ENCODE measurements around the gene CXCL8.

Gene CXCL8

GRCh38 chr4:73706811-73707210 lies 33.6 kb upstream of the CXCL8 start:
- Histone ChIP-seq H2AFZ (ENCODE audit: low read length) (no peak overlapping the region), H3K4me2 (ENCODE audit: low read length) (no peak overlapping the region), H3K27me3 (ENCODE audit: insufficient read depth, low read length) (no peaks in the 10 kb centered on the region), H3K27ac (ENCODE audit: low read depth, low read length, poor library complexity, severe bottlenecking) (no peak overlapping the region), H3K79me2 (ENCODE audit: insufficient read depth, low read length) (no peaks in the 10 kb centered on the region), H3K36me3 (ENCODE audit: insufficient read depth, low read length) (no peaks in the 10 kb centered on the region), H3K9me2 (ENCODE audit: low read depth, low read length) (no peaks in the 10 kb centered on the region), H3F3A (ENCODE audit: insufficient read depth, low read length) (no peaks in the 10 kb centered on the region), H3K4me1 (ENCODE audit: insufficient read depth, low read length, severe bottlenecking) (no peaks in the 10 kb centered on the region), H3K9me3 (ENCODE audit: low read length) (no peaks in the 10 kb centered on the region), H4K20me1 (ENCODE audit: insufficient read depth, low read length) (no peaks in the 10 kb centered on the region), H3K9ac (ENCODE audit: low read length) (no peak overlapping the region), H3K4me3 (ENCODE audit: low read depth, low read length, poor library complexity, severe bottlenecking) (no peak overlapping the region)
- TF ChIP-seq, protein P1, sequence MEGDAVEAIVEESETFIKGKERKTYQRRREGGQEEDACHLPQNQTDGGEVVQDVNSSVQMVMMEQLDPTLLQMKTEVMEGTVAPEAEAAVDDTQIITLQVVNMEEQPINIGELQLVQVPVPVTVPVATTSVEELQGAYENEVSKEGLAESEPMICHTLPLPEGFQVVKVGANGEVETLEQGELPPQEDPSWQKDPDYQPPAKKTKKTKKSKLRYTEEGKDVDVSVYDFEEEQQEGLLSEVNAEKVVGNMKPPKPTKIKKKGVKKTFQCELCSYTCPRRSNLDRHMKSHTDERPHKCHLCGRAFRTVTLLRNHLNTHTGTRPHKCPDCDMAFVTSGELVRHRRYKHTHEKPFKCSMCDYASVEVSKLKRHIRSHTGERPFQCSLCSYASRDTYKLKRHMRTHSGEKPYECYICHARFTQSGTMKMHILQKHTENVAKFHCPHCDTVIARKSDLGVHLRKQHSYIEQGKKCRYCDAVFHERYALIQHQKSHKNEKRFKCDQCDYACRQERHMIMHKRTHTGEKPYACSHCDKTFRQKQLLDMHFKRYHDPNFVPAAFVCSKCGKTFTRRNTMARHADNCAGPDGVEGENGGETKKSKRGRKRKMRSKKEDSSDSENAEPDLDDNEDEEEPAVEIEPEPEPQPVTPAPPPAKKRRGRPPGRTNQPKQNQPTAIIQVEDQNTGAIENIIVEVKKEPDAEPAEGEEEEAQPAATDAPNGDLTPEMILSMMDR (IDR thresholded peaks at IDR 0.05; ENCODE audit: low read length): no peak
- no peak for TF ChIP-seq EZH2 (IDR thresholded peaks at IDR 0.05; ENCODE audit: borderline replicate concordance, low read length)

GRCh38 chr4:73707269-73707875 lies 33.0 kb upstream of the CXCL8 start:
- no peaks in the 10 kb centered on the region for H4K20me1 ChIP-seq (ENCODE audit: insufficient read depth, low read length)
- no peak overlapping the region for H3K4me3 ChIP-seq (ENCODE audit: low read depth, low read length, poor library complexity, severe bottlenecking)
- H3K9me2 ChIP-seq (ENCODE audit: low read depth, low read length): no peaks in the 10 kb centered on the region
- no peaks in the 10 kb centered on the region for H3K79me2 ChIP-seq (ENCODE audit: insufficient read depth, low read length)
- no peak overlapping the region for H3K27ac ChIP-seq (ENCODE audit: low read depth, low read length, poor library complexity, severe bottlenecking)
- no peak overlapping the region for H3K9ac ChIP-seq (ENCODE audit: low read length)
- H2AFZ ChIP-seq (ENCODE audit: low read length): no peak overlapping the region
- H3K9me3 ChIP-seq (ENCODE audit: low read length): no peaks in the 10 kb centered on the region
- no peak for TF ChIP-seq EZH2 (IDR thresholded peaks at IDR 0.05; ENCODE audit: borderline replicate concordance, low read length)
- TF ChIP-seq, protein P1 (IDR thresholded peaks at IDR 0.05; ENCODE audit: low read length): no peak
- H3K36me3 ChIP-seq (ENCODE audit: insufficient read depth, low read length): no peaks in the 10 kb centered on the region
- no peaks in the 10 kb centered on the region for H3K4me1 ChIP-seq (ENCODE audit: insufficient read depth, low read length, severe bottlenecking)
- no peaks in the 10 kb centered on the region for H3K27me3 ChIP-seq (ENCODE audit: insufficient read depth, low read length)
- no peaks in the 10 kb centered on the region for H3F3A ChIP-seq (ENCODE audit: insufficient read depth, low read length)
- H3K4me2 ChIP-seq (ENCODE audit: low read length): no peak overlapping the region

DNA sequence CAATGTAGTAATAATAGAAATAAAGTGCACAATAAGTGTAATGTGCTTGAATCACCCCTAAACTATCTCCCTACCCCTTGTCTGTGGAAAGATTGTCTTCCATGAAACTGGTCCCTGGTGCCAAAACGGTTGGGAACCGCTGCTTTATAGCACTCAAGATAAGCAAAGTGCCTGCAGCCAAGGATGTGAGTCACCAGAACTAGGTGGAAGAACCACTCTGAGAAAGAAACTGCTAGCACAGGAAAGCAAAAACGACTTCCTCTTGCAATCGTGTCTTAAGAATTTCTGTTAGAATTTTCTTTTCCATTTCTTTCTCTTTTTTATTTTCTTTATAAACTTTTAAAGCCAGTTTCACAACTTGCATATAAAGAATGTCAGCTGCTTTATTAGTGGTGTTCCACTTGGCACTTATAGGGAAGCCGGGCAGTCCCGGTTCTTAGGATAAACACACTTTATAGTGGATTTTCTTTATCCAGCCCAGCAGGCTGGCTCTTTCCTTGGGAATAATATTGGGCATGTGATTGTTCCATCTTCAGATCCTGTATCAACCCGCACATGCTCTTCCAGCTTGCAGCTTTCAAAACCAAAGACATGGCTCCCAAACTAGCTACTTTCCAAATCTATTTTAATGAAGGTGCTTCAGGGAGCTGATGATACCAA lies 32.3 kb upstream of the CXCL8 start:
- TF ChIP-seq, protein P1 (IDR thresholded peaks at IDR 0.05; ENCODE audit: low read length): no peak
- no peak for TF ChIP-seq EZH2 (IDR thresholded peaks at IDR 0.05; ENCODE audit: borderline replicate concordance, low read length)
- no peaks in the 10 kb centered on the region for H3K4me1 ChIP-seq (ENCODE audit: insufficient read depth, low read length, severe bottlenecking)
- H3K27me3 ChIP-seq (ENCODE audit: insufficient read depth, low read length): no peaks in the 10 kb centered on the region
- no peak overlapping the region for H3K4me2 ChIP-seq (ENCODE audit: low read length)
- H3F3A ChIP-seq (ENCODE audit: insufficient read depth, low read length): no peaks in the 10 kb centered on the region
- no peak overlapping the region for H2AFZ ChIP-seq (ENCODE audit: low read length)
- H4K20me1 ChIP-seq (ENCODE audit: insufficient read depth, low read length): no peaks in the 10 kb centered on the region
- no peaks in the 10 kb centered on the region for H3K36me3 ChIP-seq (ENCODE audit: insufficient read depth, low read length)
- no peak overlapping the region for H3K4me3 ChIP-seq (ENCODE audit: low read depth, low read length, poor library complexity, severe bottlenecking)
- H3K9me2 ChIP-seq (ENCODE audit: low read depth, low read length): no peaks in the 10 kb centered on the region
- H3K9ac ChIP-seq (ENCODE audit: low read length): no peak overlapping the region
- no peaks in the 10 kb centered on the region for H3K79me2 ChIP-seq (ENCODE audit: insufficient read depth, low read length)
- no peak overlapping the region for H3K27ac ChIP-seq (ENCODE audit: low read depth, low read length, poor library complexity, severe bottlenecking)
- no peaks in the 10 kb centered on the region for H3K9me3 ChIP-seq (ENCODE audit: low read length)
